Epithelial cell of esophagus (primary cell): ENCODE measurements around the gene LRRC32.

Source experiments
- DNase-seq: peaks from one replicate; pipeline ENCODE4 v3.0.0; 2010; ENCODE audit warnings: low read depth
- H3K4me3 ChIP-seq: 2 replicates; pipeline ENCODE4 v1.5.1; 2011; ENCODE audit warnings: mild to moderate bottlenecking, low read length, control low read depth
- CTCF ChIP-seq: IDR thresholded peaks from 2 replicates; pipeline ENCODE4 v1.5.1; 2011; ENCODE audit warnings: low read depth, mild to moderate bottlenecking, low read length, control low read depth, inconsistent platforms; ENCODE audit not compliant: insufficient read depth; ENCODE audit errors: missing control alignments

LRRC32 gene

GRCh38 chr11:76686261-76687079, 15.9 kb upstream of the LRRC32 start:
- no peak for TF ChIP-seq CTCF
- no peak overlapping the region for H3K4me3 ChIP-seq
- DNase-seq, result no peak

- TF ChIP-seq CTCF, result no peak
- no peak overlapping the region for H3K4me3 ChIP-seq
- DNase-seq, result no peak
These were observed 15.3 kb upstream of the LRRC32 start for GRCh38 chr11:76685831-76686230.

- no peak for DNase-seq
- no peak for TF ChIP-seq CTCF
- no peak overlapping the region for H3K4me3 ChIP-seq
These were observed 14.7 kb upstream of the LRRC32 start for GRCh38 chr11:76685237-76685636.

- no peak overlapping the region for H3K4me3 ChIP-seq
- TF ChIP-seq CTCF, result no peak
These were observed 14.0 kb upstream of the LRRC32 start for GRCh38 chr11:76684516-76684915.

GRCh38 chr11:76683161-76684095, 12.9 kb upstream of the LRRC32 start:
- H3K4me3 ChIP-seq, result no peak overlapping the region
- DNase-seq, result no peak
- TF ChIP-seq CTCF, result no peak

More at GRCh38 chr11:76684516-76684915, 14.0 kb upstream of the LRRC32 start:
- DNase-seq, result peak; percentile 21

- no peak for TF ChIP-seq CTCF
- no peak for DNase-seq
- no peak overlapping the region for H3K4me3 ChIP-seq
These were observed 12.1 kb upstream of the LRRC32 start for GRCh38 chr11:76682684-76683083.

GRCh38 chr11:76682106-76682505, 11.6 kb upstream of the LRRC32 start:
- no peak overlapping the region for H3K4me3 ChIP-seq
- TF ChIP-seq CTCF, result no peak
- no peak for DNase-seq
